Stimulated activated CD4-positive, alpha-beta T cell treated with anti-CD3 and anti-CD28 coated beads, Interleukin-1b, Interleukin-23, amount 100 ng/mL, for 1 hour (primary cell): ENCODE measurements around the gene DNAJC7.

Experiments
- DNase-seq, 2 donors: peaks; one replicate each; pipeline ENCODE4 v3.0.0-alpha.2; 2020; ENCODE audit warnings: low read depth in 2 of 2

Gene DNAJC7, protein sequence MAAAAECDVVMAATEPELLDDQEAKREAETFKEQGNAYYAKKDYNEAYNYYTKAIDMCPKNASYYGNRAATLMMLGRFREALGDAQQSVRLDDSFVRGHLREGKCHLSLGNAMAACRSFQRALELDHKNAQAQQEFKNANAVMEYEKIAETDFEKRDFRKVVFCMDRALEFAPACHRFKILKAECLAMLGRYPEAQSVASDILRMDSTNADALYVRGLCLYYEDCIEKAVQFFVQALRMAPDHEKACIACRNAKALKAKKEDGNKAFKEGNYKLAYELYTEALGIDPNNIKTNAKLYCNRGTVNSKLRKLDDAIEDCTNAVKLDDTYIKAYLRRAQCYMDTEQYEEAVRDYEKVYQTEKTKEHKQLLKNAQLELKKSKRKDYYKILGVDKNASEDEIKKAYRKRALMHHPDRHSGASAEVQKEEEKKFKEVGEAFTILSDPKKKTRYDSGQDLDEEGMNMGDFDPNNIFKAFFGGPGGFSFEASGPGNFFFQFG

DNA sequence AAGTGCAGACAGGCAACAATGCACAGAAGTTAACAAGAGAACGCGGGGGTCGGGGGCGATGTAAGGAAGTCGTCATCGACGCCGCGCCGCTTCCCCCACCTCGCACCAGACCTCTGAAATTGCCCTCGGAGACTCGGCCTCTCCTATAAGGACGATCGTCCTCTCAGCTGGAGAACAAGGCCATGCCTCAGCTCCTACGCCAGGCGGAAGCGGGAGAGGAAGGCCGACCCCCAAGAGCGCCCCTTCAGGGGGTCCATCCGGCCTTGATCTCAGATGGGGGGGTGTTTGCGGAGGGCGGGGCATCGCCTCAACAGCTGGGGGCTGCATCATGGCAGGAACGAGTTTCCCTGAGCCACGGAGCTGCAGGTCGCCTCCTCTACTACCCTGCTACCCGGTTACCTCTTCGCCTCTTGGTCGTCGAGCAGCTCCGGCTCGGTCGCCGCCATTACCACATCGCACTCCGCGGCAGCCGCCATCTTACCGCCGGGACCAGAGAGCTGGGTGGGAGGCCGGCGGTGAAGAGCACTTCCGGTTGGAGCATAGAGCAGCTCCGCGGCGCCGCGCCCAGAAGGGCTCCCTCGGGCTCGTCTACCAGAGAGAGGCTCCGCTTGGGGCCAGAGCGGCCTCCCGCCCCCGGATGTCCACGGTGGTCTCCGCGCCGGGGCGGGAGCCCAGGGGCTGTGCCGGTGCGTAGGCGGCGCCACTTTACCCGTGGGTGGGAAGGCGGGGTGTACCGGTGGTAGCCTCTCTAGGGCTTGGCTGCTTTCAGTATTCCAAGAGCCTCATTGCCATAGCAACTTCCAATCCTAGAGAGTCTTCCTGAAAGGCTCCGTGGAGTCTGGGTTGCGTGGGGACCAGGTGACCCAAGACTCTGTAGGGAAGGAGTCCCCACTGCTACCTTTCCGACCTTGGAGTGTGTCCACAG, at the start of gene DNAJC7:
Gene DNAJC7 (minus strand): TSS at position 499 of the 925 bp plus-strand sequence. CDS start 23 bp downstream, at position 476.
- DNase-seq = peak; percentile 67 to 72

DNA sequence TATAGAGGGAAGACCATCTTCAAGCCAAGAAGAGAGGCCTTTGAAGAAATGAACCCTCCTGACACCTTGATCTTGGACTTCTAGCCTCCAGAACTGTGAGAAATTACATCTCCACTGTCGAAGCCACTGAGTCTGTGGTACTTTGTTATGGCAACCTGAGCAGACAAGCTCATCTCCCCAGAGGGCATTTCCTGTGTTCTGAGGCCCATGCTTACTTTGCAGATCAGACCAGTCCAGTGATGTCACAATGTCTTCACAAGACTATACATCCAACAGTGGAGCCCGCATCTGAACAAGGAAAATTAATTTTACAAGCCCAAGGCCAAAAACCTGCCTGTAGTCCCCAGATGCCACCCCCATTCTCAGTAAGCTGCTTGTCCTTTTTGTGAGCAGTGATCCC, 48.0 kb upstream of the DNAJC7 start:
- no peak for DNase-seq

DNA sequence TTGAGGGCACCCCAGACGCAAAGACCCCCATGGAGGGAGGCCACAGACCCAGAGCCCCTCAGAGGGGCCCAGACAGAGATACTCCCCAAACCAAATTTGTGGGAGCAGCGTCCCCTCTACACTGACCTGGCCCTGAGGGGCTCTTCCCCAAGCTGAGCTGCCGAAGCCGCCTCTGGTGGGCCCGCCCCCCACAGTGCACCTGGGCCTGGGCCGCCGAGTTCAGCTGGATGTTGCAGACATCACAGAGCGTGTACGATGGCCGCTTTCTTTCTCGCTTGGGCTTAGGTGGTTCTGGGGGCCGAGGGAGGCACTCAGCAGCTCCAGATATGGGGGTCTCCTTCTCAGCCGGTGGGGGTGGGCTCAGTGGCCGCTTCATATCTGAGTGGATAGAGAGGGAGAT, 45.4 kb upstream of the DNAJC7 start:
- DNase-seq = no peak

DNA sequence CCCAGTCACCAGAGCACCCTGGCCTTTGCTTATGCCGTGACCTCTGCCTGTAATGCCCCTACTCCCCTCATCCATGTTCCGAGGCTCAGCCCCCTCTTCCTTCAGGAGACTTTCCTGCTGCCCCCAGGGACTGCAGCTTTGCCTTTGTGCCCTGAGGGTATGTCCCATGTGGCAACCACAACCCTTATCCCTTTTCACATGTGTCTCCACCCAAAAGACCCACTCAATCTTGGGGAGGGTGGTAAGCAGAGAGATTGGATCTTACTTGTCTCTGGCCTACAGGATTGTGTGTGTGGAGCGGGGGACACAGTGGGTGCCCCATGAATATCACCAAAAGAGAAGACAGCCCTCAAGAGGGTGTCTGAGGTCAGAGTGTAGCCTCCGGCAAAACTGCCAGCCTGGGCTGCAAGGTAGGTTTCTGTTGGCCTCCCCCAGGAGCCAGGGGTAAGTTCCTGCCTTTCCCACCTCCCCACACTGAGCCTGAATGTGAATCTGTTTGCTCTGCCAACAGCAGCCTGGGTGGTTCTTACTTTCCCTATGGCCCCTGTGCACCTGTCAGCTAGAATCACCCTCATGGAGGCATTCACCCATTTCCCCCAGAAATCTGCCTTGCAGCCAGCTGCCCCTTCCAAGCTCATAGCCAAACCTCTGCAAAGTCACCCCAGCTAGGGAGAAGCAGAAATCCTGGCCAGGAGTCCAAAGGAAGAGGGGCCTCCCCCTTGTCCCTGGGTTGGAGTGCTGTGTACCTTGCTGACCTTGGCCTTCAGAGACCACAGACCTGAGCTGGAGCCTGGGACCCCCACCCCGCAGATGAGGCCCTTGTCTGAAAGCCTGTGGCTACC, 44.6 kb upstream of the DNAJC7 start:
- DNase-seq = no peak

DNA sequence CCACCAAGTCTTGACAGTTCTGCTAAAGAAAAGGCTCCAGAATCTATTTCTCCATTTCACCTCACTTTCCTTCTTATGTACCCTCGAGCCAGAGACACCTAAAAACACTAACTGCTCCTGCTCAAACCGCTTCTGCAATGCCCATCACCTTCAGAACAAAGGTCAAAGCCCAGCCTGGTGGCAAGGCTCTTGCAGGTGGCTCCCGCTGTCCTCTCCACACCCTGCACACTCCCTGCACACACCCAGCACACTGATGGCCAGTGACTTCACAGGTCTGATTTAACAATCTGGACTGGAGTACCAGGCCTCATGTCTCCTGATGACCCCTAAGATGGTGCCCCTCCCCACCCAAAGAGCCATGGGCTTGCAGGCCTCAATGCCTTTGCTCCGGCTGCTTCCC, 43.0 kb upstream of the DNAJC7 start:
- DNase-seq = no peak

DNA sequence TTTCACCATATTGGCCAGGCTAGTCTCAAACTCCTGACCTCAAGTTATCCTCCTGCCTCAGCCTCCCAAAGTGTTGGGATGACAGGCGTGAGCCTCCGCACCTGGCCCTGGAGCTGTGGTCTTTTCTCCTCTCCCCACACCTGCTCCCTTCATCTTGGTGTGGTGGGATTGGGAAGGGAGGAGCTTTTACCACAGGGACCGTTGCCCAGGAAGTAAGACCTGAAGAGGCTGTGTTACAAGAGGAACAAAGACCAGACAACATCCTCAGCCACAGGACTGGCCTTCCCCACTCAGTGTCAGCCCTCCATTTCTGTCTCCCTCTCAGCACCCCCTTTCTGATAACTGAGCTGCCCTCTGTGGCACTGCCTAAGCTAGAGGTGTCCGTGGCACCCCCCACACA, 42.6 kb upstream of the DNAJC7 start:
- no peak for DNase-seq

DNA sequence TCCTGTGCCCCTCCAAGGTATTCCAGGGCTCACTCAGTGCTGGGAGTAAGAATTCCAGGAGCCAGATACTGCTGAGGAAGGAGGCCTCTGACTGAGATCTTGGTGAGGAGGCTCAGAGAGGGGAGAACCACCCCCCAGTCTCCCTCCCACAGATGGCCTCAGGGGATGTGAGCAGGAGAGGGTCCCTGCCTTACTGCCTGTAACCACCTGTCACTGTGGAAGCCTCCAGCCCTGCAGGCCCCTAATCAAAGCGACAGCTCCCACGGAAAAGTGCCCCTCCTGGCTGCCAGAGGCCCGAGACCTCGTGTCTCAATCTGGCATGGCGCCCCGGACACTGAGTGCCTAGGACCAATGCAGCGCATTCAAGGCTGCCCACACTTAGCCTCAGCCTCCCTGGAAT, 40.8 kb upstream of the DNAJC7 start:
- no peak for DNase-seq

DNA sequence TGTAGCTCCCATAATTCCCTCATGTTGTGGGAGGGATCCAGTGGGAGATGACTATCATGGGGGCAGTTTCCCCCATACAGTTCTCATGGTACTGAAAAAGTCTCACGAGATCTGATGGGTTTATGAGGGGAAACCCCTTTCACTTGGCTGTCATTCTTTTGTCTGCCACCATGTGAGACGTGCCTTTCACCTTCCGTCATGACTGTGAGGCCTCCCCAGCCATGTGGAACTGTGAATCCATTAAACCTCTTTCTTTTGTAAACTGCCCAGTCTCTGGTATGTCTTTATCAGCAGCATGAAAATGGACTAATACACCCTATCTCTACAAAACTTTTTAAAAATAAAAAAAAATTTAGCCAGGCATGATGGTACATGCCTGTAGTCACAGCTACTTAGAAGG, 39.4 kb upstream of the DNAJC7 start:
- DNase-seq = no peak

DNA sequence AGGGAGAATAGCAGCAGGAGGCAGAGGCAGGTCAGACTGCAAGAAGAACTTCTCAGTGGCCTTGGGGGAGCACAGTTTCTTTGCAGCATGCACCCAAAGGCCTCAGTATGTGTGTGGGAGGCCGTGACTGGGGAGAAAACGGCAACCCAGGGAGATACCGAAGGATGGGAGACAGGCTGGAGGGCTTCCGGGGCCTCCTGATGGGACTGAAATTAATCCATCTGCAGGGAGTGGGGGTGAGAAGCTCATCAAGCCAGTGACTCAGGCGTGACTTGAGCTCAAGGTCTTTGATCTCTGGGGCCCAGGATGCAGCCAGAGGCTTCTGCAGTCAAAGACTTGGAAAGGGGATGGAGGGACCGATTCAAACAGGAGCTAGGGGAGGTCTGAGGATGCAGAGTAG, 38.3 kb upstream of the DNAJC7 start:
- DNase-seq = no peak

DNA sequence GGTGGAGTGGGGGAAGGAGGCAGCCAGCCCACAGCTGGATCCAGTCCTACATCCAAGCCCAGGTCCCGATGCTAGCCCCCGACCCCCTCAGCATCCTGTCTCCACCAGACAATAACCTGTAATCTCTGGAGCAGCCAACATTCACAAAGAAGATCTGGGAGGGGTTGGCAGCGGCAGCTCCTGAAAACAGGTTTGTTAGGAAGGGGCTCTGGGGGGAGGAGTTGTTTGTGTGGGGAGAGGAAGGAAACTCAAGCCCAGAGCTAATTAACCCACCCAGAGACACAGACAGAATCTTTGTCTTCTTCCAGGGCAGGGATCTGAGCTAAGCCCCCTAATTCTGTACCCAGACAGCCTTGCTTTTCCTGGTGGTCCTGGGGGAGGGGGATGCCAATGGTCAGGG, 37.8 kb upstream of the DNAJC7 start:
- DNase-seq = no peak

DNA sequence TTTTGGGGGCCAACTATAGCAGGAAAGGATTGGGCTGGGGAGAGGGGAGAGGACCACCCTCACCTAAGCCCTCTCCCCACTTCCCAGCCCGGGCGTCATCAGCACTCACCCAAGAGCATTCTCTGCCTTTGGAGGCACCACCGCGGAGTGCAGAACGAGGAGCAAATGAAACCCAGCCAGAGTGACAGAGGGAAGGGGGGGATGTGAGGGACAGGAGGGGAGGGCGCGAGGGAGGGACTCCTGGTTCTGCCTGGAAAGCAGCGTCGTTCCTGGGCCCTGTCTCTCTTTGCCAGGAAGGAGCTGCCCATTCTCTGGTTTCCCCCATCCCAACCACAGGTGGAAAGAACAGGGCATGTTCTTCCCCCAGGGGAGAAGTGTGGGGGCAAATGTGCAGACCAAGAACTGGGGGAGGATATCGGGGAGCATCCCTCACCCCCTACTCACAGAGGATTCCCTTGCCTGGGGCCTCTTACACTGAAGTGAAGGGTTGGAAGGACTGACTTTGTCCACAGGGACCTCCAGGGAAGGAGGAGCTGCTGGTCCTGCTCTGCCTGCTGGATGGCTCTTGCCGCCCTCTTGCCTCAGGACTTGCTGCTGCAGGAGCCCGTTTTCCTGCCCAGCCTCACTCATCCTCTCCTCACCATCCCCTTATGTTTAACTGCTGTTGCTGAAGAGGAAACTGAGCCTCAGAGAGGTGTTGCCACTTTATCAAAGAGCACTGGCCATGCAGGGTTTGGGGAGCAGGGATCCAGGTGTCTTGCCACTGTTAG, 36.7 kb upstream of the DNAJC7 start:
- no peak for DNase-seq

DNA sequence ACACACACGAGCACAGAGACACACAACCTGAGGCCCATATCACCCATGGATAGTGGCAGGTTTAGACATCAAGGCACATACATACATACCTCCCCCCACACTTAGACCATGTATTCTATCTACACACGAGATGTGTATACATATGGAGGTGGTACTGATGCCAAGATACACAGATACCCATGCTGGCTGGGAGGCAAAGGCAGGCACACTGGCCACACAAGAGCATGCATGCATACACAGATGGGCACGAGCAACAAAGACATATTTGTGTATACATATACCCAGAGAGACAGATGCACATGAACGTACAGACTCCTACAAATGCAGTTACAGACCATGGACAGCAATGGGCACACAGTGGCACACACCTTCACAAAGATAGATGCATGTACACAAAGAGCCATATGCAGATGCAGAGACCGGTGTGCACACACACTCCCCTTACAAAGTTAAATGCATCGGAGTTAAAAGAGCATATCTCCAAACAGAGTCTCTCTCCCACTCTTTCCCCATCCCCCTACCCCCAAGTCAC, 35.2 kb upstream of the DNAJC7 start:
- no peak for DNase-seq

DNA sequence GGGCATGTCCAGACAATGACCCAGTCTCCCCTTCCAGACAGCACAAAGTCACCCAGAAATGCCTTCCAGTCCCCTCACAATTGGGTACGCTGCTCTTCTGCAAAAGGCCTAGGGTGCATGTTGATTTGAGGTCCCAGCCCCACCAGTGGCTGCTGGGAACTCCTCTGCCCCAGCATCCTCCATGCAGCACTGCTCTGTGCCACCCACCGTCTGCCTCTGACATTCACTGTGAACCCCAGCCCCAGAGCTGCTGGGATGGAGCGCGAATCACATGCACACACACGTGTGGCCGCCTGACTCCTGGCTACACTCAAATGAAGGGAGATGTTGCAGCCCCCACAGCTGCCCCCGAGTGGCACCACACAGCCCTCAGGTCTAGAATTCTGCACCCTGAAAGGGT, 34.4 kb upstream of the DNAJC7 start:
- DNase-seq = no peak

DNA sequence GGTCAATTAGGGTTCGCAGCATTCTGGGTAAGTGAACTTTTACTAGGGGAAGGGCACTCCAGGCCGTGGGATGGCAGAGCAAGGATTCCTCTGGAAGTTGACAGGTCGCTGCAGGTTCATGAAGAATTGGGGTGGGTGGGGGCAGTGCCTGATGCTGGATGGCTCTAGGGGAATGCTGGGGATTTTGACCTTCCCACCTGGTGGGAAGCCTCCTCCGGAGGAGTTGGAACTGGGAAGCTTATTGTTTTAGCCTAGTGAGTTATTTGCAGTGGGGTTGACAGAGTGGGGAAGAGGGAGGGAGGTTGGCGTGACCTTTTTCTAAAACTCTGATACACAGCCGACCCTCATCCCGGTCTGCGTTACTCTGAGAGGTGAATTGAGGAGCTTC, 33.8 kb upstream of the DNAJC7 start:
- no peak for DNase-seq

DNA sequence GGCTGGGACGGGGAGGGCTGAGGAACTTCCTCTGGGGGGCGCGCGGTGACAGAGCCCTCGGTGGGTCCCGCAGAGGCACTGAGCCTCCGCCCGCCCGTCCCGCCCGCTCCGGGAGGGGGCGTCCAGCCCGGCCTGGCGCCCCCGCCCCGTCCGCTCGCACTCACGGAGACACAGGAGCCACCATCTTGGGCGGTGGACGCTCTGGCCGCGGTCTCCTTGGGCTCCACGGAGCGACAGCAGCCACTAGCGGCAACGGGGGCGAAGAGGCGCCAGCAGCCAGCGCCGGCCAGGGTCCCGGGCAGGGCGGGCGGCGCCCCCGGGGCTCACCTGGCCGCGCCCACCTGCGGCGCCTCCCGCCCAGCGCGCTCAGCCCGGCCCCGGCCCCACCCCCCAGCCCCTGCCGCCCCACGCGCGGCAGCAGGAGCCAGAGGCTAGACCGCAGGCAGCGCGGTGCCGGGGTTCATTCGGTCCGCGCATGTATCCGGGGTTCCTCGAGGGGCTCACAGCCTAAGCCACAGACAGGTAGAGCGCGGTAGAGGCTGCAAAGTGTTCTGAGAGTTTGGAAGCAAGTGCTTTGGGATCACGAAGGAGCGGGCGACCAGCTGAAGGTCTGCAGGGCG, 33.3 kb upstream of the DNAJC7 start, which contains the start of gene C17orf113:
Gene C17orf113 (minus strand): TSS at position 209 of the 620 bp plus-strand sequence. CDS start 7,225 bp downstream, outside the sequence.
- no peak for DNase-seq

DNA sequence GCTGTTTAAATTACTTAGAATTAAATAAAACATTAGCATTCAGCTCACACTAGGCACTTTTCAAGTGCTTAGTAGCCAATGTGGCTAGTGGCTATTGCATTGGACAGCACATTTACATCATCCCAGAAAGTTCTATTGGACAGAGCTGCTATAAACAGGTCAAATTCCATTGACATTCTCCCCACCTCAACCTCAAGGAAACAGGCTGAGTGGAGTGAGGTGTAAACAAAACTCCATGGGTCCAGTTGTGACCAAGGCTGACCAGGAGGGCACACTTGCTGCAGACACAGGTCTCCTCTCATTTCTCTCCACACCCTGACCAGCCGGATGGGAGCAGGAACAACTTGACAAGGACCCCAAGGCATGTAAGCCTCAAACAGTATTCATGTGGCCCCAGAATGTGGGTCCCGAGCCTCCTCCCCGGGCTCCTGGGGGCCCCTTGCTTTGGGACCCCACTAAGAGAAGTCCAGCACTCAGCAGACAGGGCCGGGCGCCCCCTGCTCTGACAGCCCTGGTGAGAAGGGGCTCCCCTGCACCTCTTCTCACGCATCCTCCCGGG, 32.7 kb upstream of the DNAJC7 start:
- DNase-seq = no peak

DNA sequence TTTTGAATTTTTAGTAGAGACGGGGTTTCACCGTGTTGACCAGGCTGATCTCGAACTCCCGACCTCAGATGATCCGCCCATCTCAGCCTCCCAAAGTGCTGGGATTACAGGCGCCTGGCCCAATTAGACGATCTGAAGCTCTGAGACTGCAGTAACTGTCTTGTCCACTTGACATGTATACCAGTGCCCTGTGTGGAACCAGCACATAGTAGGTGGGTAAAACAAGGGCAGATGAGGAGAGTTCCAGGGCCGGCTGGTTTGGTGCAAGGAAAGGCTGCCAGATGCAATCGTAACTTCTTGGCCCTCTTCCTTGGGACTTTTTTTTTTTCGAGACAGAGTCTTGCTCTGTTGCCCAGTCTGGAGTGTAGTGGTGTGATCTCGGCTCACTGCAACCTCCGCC, 30.1 kb upstream of the DNAJC7 start:
- no peak for DNase-seq

DNA sequence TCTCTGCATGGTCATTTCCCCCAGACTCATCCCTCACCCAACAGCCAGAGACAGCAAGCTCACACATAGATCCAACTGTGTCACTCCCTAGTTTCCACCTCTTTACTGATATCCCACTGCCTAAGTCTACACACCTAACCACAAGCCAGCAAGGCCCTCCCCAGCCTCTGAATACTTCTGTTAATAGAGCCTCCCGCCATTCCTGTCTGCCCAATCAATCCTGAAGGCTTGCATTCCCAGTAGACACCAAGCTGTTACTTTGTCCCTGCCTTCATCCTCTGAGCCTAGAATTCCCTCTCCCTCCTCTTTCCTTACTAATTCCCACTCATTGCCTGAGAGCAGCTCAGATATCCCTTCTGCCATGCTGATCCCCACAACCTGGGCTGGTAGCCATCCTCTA, 28.5 kb upstream of the DNAJC7 start:
- DNase-seq = no peak

DNA sequence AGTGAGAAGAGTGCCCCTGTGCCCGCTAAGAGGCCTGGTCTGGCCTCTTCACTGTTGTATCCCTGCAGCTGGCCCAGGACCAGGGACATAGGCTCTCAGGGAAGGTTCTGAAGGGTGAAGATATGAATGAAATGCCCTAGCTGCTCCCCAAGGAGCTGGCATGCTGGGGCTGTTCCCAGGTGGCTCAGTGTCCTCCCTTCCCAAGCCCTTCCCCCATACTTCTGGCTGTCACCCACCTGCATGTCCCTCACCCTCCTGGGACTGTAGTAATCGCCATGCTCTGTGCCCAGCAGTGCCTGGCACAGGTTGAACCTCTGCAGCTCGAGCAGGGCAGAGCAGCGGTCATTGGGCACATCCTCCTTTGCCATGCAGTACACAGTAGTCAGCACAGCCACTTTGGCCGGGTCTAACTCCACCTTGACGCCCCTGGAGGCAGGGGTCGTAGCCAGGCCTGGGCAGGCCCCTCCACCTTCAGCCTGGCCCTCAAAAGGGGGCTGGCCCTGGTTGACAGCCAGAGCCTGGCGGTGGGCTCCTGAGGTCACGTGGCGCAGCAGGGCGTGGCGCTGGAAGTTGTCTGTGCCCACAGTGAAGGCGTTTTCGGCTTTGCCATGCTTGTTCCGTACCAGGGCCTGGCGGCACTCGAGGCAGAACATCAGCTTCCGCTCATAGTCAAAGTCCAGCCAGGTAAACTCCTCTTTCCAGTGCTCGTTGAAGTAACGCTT, 25.5 kb upstream of the DNAJC7 start:
- no peak for DNase-seq
